ENCODE data around the gene NPHP3.

Gene NPHP3

DNA sequence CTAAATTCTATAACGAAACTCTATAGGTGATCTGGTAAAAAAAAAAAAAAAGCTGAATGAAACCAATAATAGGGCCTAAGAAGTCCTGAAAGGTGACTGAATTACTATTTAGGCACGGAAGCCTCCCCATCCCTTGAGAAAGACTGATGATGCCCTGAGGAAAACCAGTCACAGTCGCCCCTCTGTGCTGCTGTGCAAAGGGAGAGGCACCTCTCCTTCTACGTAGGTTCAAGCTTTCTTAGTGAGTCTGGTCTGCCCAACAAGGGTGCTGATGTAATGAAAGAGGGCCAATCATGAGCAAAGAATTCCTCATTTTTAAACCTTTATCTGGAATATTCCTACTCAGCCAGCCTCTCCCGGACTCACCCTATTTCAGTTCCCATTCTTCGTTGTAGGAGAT is 11.9 kb downstream of the NPHP3 start:
- no peak for TF ChIP-seq CTCF (IDR thresholded peaks at IDR 0.05)

DNA sequence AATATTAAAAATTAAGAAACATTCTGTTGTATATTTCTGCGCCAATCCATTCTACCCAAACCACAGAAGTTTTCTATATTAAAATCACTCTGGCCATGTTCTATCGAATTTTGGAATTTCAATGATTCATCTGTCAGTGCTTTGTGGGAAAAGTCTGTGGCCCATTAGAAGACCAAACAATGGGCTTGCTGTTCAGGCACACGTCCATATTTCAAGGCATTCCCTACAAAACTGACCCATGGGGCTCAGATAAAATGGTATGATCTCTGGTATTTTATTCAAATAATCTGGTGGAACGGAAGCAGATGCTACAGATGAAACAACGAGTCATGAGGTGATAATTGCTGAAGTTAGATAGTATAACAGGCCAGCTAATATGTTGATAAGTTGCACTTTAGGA is 12.4 kb downstream of the NPHP3 start:
- TF ChIP-seq CTCF (IDR thresholded peaks at IDR 0.05): no peak

DNA sequence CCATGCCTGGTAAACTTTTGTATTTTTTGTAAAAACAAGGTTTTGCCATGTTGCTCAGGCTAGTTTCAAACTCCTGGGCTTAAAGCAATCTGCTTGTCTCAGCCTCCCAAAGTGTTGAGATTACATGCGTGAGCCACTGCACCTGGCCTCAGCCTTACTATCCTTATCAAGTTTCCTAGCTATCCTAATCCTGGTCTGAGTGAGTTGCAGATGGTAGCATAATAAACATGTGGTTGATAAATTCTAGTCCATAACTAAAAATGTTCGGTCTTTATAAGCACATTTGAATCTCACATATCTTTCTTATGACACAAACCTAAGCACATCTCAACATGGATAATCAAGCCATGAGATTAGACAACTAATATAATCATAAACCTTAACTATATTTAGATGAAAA is 18.5 kb downstream of the NPHP3 start:
- TF ChIP-seq CTCF (IDR thresholded peaks at IDR 0.05): no peak

DNA sequence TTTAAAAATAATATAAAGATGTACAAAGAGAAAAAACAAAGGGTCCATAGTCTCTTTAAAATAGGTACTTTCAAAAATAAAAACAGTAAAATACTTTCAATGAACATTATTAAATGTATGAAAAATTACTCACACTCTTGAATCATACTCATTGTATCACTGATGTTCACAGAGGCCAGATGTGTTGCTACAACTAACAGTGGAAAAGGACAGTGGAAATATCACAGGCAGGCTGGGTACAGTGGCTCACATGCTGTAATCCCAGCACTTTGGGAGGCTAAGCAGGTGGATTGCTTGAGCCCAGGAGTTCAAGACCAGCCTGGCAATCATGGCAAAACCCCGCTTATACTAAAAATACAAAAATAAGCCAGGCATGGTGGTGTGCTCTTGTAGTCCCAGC is 26.8 kb downstream of the NPHP3 start:
- no peak for TF ChIP-seq CTCF (IDR thresholded peaks at IDR 0.05)

- TF ChIP-seq CTCF (IDR thresholded peaks at IDR 0.05): no peak
Observed at GRCh38 chr3:132694991-132695390, 27.2 kb downstream of the NPHP3 start.

DNA sequence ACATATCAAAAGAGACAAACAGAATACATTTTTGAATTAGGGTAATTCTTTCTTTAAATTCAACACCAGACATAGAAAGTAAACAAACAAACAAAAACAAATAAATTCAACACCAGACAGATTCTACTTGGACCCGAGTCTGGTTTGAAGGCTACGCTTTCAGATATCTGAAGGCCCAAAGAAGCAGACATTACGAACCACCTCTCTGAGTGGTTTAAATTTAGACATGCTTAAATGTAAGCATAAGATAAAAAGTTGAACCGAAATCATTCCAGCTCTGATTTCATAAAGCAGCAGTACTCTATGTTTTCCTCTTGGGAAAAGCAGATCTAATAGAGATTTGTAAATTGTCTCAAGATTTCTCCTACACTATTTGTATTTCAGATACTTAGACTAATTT is 32.2 kb downstream of the NPHP3 start:
- TF ChIP-seq CTCF (IDR thresholded peaks at IDR 0.05): no peak

DNA sequence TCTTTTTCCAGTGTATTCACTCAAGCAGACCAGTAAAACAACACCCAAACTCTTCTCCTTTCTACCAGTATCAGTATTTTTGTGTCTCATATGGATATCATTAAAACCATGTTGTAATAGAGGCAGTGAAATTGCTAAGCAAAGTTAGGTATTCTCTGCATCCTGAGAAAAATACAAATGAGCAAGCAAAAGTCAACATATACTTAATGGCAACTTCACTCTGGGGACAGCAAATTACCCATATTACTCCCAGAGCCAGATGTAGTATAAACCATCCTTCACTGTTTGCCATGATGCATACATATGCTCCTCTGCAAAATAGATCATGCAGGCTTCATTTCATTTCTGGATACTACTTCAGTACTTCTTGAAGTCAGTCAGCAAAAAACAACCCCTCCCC is 40.0 kb downstream of the NPHP3 start:
- TF ChIP-seq CTCF (IDR thresholded peaks at IDR 0.05): no peak

DNA sequence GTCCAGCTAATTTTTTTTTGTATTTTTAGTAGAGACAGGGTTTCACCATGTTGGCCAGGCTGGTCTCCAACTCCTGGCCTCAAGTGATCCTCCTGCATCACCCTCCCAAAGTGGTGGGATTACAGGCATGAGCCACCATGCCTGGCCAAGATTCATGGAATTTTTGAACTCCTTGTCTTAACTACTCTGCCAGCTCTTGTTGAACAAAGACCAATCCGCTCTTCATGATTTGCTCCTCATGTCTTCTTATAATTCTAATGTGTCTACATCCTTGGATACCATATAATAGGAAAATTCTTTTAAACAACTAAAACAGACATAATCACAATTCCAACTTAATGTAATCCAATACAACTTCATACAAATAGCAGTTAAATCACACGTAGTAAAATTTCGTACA is 40.8 kb downstream of the NPHP3 start:
- no peak for TF ChIP-seq CTCF (IDR thresholded peaks at IDR 0.05)

Measured in LNCAP (cell line).